RWPE1 (cell line): Measurements from ENCODE around the gene TCF7.
A peak's percentile ranks its signal among the peaks of the same experiment; 100 is the strongest.

Experiments used
- CTCF ChIA-PET: fragments of 350-600 bp; sonication (Branson Sonifier 250); formaldehyde crosslinking; extraction: SDS; loops from one replicate; lab custom pipeline; 2021; lab: Yijun Ruan, JAX
- POLR2A ChIA-PET: fragments of 400-600 bp; formaldehyde crosslinking; extraction: SDS; loops from one replicate; lab custom pipeline; 2020; ENCODE audit warnings: antibody characterized with exemption; ENCODE audit not compliant: low non-redundant PET; lab: Yijun Ruan, JAX
- DNase-seq: peaks from one replicate; pipeline ENCODE4 v3.0.0; 2012; ENCODE audit warnings: low spot score
- H3K27ac ChIP-seq: fragments of 450-650 bp; 2 replicates; pipeline ENCODE4 v1.5.1; 2017
- TF ChIP-seq, protein P1 (sequence below): fragments of 450-650 bp; conservative IDR thresholded peaks from 2 replicates; pipeline ENCODE4 v1.5.1; 2017; ENCODE audit warnings: low read depth, mild to moderate bottlenecking

Gene TCF7

DNA sequence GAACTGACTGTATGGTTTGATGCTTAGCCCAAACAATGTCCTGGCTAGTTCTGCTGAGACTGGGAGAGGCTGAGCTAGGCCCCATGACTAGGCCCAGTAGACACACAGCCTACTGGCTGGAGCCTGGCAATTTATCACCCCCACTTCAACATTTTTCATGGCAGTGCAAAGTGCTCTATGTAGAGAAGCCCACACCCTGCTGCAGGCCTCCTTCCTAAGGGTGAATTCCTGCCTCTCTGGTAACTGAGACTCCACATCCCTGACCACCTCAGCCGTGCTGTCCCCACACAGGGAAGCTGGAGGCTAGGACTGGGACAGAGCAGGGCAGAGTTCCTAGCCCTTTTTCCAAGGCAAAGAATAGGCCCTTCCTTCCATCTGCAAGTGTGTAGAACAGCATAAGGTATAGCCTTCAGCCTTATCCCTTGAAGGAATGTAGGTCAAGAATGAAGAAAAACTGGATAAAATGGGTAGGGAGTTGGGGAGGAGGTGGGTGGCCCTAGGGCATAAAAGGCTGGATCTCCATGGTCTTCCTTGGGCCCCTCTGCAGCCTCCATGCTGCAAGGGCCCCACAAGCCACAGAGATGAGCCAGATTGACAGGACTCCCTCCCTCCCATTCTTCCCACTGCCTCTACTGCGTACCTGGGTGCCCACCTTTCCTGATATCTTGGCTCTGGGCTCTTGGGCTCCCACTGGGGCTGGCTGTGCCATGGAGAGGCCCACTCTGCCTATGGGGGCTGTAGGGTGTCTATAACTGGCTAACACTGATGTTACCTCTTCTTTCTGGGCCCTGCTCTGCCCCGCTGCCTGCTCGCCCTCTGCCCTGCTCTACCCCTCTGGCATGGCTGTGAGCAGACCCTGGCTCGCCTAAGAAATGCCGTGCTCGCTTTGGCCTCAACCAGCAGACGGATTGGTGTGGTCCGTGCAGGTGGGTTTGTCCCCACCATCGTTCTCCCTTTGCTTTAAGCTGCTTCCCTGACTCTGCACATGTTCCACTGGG lies 29.8 kb downstream of the TCF7 start:
- TF ChIP-seq, protein P1, sequence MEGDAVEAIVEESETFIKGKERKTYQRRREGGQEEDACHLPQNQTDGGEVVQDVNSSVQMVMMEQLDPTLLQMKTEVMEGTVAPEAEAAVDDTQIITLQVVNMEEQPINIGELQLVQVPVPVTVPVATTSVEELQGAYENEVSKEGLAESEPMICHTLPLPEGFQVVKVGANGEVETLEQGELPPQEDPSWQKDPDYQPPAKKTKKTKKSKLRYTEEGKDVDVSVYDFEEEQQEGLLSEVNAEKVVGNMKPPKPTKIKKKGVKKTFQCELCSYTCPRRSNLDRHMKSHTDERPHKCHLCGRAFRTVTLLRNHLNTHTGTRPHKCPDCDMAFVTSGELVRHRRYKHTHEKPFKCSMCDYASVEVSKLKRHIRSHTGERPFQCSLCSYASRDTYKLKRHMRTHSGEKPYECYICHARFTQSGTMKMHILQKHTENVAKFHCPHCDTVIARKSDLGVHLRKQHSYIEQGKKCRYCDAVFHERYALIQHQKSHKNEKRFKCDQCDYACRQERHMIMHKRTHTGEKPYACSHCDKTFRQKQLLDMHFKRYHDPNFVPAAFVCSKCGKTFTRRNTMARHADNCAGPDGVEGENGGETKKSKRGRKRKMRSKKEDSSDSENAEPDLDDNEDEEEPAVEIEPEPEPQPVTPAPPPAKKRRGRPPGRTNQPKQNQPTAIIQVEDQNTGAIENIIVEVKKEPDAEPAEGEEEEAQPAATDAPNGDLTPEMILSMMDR, result no peak
- H3K27ac ChIP-seq, result peak overlapping the region; percentile 4; the same call in 1 of the 2 replicates
- POLR2A ChIA-PET, result no interaction called here
- CTCF ChIA-PET, result interaction anchor here (0.5 to 11.4 kb wide), 4 partner anchors 16 to 717 kb away, joined by 3 to 219 read pairs (median 4); no protein-coding TSS in a partner anchor
- no peak for DNase-seq

DNA sequence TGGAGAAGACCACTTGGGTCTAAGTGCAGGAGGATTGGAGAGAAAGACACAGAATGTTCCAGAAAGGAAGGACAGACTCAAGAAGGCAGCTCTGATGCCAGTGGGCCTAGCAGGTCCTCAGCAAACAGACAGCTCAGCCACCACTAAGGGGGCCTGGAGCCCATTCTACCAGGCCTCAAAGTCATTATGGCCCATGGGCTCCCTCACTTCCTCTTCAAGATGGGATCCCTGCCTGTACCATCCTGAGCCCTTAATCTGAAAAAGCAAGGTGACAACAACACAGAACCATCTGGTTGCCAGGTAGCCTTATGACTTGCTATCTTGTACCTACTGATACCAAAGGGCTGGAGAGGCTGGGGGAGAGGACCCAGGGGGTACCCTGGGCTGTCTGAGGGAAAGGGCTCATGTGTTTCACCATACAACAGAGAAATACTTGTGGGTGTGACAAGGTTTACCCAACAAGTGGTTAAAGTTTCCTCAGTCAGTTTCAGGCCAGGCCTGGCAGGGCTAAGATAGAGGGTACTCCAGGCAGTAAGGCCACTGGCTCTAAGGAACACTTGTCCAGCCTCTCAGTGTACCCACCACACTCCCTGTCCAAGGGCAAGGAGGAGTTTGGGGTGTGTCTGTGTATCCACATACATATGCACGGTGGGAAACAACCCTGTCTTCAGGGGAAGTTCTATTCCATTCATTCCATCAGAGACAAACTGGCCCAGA lies 30.7 kb downstream of the TCF7 start:
- CTCF ChIA-PET, result interaction anchor here (0.5 to 11.4 kb wide), 15 partner anchors 14 to 1167 kb away, joined by 3 to 219 read pairs (median 3); no protein-coding TSS in a partner anchor

GRCh38 chr5:134145779-134146581 lies 31.5 kb downstream of the TCF7 start:
- peak; percentile 65 for DNase-seq
- CTCF ChIA-PET, result interaction anchor here (0.6 to 11.4 kb wide), 17 partner anchors 13 to 1168 kb away, joined by 3 to 219 read pairs (median 4); no protein-coding TSS in a partner anchor
- POLR2A ChIA-PET, result no interaction called here
- TF ChIP-seq, protein P1, result peak; percentile 95
- H3K27ac ChIP-seq, result peak overlapping the region; percentile 20

More for the DNA sequence above, 30.7 kb downstream of the TCF7 start:
- TF ChIP-seq, protein P1, result no peak
- H3K27ac ChIP-seq, result peak overlapping the region; percentile 1; the same call in 1 of the 2 replicates
- POLR2A ChIA-PET, result no interaction called here
- DNase-seq, result no peak

- peak overlapping the region; percentile 20 for H3K27ac ChIP-seq
- TF ChIP-seq, protein P1, result no peak
- ChIA-PET CTCF (interaction anchor here (0.6 to 1.8 kb wide), 8 partner anchors 9 to 1683 kb away, joined by 3 to 25 read pairs (median 4); no protein-coding TSS in a partner anchor), POLR2A (interaction anchor here (0.6 to 0.7 kb wide), 2 partner anchors 79 to 91 kb away, joined by 3 to 5 read pairs; partner anchors contain the start of gene PPP2CA)
- DNase-seq, result no peak
Observed at GRCh38 chr5:134146651-134147518, 32.4 kb downstream of the TCF7 start.

- CTCF ChIA-PET, result interaction anchor here (0.6 to 1.3 kb wide), 4 partner anchors 10 to 545 kb away, joined by 3 to 4 read pairs (median 4); no protein-coding TSS in a partner anchor
- no peak for DNase-seq
- POLR2A ChIA-PET, result no interaction called here
- TF ChIP-seq, protein P1, result no peak
- H3K27ac ChIP-seq, result no peak overlapping the region
Observed at GRCh38 chr5:134148316-134148715, 33.8 kb downstream of the TCF7 start.
